Measurements from ENCODE around the gene MORN1.

MORN1 gene

DNA sequence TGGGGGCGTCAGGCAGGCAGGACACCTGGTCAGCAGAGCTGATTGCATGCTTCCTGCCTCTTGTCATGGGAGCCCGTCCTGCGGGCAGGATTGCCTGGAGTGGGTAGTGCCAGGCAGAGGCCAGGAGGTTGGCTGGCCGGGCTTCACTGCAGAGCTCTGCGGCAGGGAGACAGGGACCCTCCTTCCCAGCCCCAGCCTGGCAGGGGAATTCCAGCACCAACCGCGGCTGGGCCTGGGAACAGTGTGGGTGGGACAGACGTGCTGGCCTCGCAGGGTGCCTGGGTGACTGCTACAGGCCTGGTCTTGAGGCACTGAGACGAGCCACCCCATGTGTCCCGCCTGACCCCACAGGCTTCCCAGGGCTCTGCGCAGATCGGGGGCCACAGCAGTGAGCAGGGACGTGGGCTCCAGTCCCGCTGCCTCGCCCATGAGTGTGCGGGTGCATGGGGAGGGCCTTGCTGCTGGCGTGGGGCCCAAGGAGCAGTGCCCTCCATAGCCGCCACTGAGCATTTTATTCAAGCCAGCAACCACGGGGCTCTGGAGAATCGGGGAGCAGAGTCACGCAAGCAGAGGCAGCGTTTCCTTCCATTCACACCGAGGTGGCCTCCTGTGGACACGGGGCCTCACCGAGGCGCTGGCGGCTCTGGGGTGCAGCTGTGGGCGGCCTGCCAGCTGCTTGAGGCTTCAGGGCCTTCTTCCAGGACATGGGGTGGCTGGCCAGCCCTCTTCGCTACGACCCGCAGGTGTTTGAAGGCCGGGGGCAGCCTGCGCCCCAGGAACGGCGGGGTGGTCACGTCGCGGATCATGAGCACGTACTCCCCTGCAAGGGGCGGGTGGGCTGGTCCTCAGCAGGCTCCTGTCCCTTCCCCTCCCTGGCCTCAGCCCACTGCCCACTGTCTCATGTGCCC is 70.3 kb downstream of the MORN1 start:
- DNase-seq (ENCODE audit: low read depth in 2 of 2), result no peak

- no peak for DNase-seq (ENCODE audit: low read depth in 2 of 2)
These were observed 71.3 kb downstream of the MORN1 start for GRCh38 chr1:2320006-2320405.

DNA sequence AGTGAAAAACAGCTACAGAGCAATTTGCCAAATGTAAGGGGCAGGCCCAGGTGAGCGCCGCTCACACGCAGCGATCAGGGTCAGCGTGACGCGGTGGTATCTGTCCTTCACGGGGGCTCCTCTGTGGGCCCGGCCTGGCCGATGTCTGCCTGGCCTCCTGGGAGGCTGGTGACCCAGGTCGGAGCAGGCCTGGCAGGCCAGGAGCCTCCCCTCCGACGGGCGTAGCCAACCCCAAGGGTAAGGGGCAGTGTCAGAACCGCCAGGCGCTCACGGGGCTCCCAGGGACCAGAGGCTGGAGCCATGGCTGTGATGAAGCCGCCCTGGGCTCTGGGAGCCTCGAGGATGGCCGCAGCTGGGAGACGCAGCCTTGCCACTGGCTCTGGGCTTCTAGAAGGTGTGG is 72.1 kb downstream of the MORN1 start:
- no peak for DNase-seq (ENCODE audit: low read depth in 2 of 2)

DNA sequence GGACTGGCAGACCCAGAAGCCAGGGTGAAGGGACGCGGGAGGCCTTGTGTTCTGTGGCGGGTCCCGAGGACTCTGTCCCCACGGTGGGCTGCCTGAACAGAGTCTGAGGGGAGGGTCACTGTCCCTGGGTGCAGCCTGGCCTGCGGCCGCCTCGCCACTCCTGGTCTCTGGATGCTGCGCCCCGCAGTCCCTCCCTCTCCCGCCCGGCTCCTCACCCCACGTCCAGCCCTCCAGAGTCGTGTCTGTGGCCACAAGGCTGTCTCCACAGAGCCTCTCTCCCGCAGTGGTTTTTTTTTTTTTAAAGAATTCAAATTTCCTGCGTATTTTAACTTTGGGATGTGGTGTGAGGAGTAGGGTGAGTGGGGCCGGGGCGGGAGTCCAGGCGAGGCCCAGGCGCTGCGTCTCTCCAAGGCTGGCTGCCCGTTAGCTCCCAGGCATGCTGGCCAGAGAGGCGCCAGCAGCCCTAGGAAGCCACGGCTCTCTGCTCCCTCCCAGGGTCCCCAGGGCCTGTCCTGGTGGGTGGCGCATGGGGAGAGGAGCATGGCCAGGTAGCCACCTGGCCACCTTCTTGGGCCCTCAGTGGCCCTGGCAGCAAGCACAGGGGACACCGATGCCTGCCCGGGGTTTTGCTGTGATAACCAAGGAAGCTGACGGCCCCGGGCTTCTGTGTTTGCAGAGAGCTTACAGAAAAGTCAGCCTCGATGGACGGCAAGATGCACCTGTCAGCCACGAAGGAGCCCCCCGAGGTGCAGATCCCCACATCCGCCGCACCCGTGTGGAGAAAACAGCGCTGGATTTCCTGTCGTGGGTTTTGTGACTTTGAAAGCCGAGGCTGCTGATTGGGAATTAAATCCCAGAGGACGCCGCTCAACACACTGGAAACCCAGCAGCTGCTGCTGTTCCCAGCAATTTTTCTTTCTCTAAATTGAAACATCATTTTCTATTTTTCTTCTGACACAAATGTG is 72.8 kb downstream of the MORN1 start:
- no peak for DNase-seq (ENCODE audit: low read depth in 2 of 2)

GRCh38 chr1:2317230-2318065 is 73.9 kb downstream of the MORN1 start:
- DNase-seq (ENCODE audit: low read depth in 2 of 2), result no peak

- no peak for DNase-seq (ENCODE audit: low read depth in 2 of 2)
These were observed 74.8 kb downstream of the MORN1 start for GRCh38 chr1:2316451-2316961.

DNA sequence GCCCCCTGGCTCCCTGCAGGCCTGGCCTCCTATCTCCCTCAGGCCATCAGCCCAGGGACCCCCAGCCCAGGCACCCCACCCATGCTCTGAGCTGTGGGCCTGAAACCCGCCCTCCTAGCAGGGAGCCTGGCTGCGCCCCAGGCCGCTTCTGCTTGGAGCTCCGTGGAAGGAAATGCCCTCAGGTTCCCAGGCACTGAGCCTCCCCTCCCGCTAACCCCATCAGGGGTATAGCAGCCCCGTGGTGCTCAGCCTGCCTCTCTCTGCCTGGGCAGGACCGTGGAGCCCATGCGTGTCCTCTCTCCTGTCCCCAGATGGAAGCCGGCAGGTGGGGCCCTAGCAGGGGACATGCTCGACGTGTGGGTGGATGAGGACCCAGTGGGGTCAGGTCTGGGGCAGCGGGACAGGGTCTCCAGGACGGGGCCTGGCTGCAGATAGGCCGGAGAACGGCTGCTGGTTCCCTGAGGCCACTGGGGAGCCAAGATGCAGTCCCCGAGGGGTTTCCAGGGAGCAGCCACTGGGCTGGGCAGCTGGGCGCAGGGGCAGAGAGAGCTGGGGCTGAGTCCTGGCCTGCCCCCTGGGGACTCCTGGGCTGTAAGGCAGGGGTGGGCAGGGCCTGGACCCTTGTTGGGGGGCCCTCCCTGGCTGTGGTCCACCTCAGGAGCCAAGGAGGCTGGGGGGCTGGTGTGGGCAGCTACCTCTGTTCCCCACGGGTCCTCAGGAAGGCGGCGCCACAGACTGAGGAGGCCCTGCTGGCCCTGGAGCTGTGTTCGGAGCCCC is 75.5 kb downstream of the MORN1 start:
- no peak for DNase-seq (ENCODE audit: low read depth in 2 of 2)

GRCh38 chr1:2314803-2315673 is 76.3 kb downstream of the MORN1 start:
- peak in 1 of 2 donors; percentile 29 for DNase-seq (ENCODE audit: low read depth in 2 of 2)

DNA sequence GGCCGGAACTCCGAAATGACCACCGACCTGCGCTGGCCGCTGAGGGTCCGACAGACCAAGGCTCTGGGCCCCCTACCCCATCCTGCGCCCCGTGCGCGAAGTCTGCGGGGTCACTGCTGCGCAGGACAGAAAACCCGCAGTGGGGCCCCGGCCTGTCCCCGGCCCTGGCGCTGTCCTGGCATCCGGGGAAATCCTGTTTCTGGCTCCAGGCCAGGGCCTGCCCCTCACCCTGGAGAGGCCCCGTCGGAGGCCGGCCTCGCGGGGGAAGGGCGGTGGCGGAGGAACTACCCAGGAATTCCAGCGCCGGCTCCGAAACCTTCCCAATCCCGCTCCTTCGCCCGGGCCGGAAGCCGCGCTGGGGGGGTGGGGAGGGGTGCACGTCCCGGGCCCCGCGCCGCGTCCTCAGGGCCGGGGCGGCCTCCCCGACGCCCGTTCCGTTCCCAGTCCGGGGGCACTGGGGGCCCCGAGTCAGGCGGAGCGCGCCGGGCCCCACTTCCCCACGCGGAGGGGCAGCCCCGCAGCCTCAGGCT is 77.0 kb downstream of the MORN1 start:
- no peak for DNase-seq (ENCODE audit: low read depth in 2 of 2)

DNA sequence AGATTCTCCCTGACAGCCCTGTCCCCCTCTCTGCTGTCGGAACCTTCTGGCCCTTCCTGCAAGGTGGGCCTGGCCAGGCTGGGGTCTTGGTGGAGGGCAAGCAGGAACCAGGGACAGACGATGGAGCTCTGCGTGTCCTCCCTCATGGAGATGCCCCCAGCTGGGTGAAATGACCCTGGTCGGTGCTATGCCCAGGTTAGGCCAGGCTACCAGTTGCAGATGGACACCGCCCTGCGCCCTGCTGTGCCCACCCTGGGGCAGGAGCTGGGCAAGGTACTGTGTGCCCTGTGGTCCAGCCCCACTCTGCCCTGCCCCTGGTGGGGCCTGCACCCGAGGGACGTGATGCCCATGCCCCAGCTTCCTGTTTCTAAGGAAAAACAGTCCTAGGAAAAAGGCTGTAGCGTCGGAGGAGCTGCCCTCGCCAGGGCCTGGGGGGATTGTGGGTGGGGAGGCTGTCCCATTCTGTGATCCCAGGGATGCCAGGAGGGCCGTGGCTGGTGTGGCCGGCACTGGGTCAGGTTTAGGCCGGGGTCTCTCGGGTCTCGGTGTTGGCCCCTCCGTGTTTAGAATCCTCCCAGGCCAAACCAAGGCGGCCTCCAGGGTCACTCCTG is 77.6 kb downstream of the MORN1 start:
- no peak for DNase-seq (ENCODE audit: low read depth in 2 of 2)

- no peak for DNase-seq (ENCODE audit: low read depth in 2 of 2)
These were observed 78.6 kb downstream of the MORN1 start for GRCh38 chr1:2312515-2313301.

DNA sequence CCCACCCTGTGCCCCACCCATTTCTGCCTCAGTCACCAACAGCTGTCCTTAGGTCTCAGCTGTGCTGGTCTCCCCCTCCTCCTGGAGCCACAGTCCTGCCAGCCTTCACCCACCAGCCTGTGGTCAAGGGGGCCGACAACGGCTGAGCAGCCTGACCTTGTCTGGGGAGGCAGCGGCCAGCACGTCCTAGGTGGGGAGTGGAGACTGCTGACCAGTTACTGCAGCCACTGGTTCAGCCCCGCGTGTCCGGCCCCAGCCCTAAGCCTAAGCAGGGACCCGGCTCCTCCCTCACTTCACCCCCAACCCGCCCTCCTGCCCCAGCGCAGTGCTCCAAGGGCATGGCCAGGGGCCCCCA is 79.2 kb downstream of the MORN1 start:
- DNase-seq (ENCODE audit: low read depth in 2 of 2), result no peak

- DNase-seq (ENCODE audit: low read depth in 2 of 2), result peak in 1 of 2 donors; percentile 41
These were observed 79.9 kb downstream of the MORN1 start for GRCh38 chr1:2311184-2312032.

DNA sequence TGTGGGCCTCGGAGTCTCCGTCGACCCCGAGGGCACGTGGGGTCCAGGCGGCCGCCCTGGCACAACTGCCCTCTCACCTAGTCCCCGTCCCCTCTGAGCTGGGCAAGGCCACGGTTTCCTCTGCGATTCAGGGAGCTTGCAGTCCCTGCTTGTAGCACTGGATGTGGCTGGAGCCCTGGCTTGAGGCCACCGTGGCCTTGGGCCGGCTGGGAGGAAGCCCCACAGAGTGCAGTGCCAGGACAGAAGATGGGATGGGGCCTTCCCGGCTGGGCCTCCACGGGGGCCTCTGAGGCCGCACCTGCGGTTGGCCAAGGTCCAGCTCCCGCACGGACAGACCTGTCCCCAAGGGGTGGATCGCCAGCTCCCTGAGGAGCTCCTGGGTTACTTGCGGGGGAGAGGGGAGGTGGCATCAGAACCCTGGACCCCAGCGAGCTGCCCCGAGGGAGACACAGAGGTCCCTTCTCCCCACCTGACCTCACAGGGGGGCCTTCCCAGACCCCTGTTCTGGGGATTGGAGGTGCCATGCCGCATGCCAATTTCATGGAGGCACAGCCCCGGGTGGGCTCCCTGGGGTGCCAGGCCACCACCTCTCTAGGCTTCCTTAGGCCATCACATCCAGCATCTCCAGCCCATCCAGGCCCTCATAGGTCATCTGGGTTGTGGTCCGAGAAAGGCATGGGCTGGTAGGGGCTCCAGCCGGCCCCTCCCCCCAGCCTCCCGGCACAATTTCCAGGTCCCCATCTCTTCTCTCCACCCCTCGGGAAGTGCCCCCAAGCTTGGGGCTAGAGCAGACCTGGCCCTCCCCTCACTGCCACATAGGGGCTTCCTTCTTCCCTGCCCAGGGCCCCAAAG is 80.8 kb downstream of the MORN1 start:
- DNase-seq (ENCODE audit: low read depth in 2 of 2), result no peak

DNA sequence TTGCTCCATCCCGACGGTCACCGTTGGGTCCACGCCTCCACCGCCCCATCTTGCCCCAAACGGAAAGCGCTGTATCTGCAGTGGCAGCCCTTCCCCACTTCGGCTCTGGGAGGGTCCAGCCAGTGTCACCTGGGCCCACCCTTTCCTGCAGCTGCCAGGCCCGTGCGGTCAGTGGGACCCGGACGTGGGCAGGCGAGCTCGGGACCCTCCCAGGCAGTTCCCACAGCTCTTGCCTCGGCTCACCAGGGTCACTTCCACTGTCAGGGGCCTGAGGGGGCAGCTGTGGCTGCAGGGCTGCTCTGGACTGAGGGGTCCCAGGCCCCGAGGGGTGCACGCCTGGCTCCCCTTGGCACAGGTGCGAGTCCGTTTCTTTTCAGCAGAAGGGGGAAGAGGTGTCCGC is 82.5 kb downstream of the MORN1 start:
- no peak for DNase-seq (ENCODE audit: low read depth in 2 of 2)

GRCh38 chr1:2307972-2308371 is 83.4 kb downstream of the MORN1 start:
- DNase-seq (ENCODE audit: low read depth in 2 of 2), result no peak

All from stimulated activated CD8-positive, alpha-beta memory T cell treated with anti-CD3 and anti-CD28 coated beads, Interleukin-15, amount 100 ng/mL, for 48 hours (primary cell).